Osteoblast (primary cell): ENCODE measurements around the gene MACROD2. TPM values are rescaled to one million over a fixed set of nuclear protein-coding genes. Genes with fewer than 3 reads are reported as not detected.

Experiments
- DNase-seq: peaks from one replicate; pipeline ENCODE4 v3.0.0; 2011; ENCODE audit warnings: low spot score, mixed read lengths; ENCODE audit not compliant: insufficient read length; ENCODE audit errors: missing footprints
- H2AFZ ChIP-seq: 2 replicates; pipeline ENCODE4 v1.6.0; 2011; ENCODE audit warnings: mild to moderate bottlenecking, low read length
- H3K27ac ChIP-seq: 2 replicates; pipeline ENCODE4 v1.5.1; 2011; ENCODE audit warnings: mild to moderate bottlenecking, low read depth, low read length, moderate library complexity
- H3K27me3 ChIP-seq: 2 replicates; pipeline ENCODE4 v1.6.0; 2012; ENCODE audit warnings: mild to moderate bottlenecking, control low read depth, inconsistent platforms, low read length, moderate library complexity; ENCODE audit not compliant: insufficient read depth
- H3K36me3 ChIP-seq: 2 replicates; pipeline ENCODE4 v1.5.1; 2011; ENCODE audit warnings: mild to moderate bottlenecking, low read length, control low read depth, moderate library complexity; ENCODE audit not compliant: insufficient read depth
- H3K4me1 ChIP-seq: 2 replicates; pipeline ENCODE4 v1.5.1; 2011; ENCODE audit warnings: mild to moderate bottlenecking, low read length, control low read depth, moderate library complexity; ENCODE audit not compliant: insufficient read depth
- H3K4me2 ChIP-seq: 2 replicates; pipeline ENCODE4 v1.6.0; 2011; ENCODE audit warnings: mild to moderate bottlenecking, low read length; ENCODE audit not compliant: insufficient read depth
- H3K4me3 ChIP-seq: fragments of 200-600 bp; sonication (generic); 3 replicates; pipeline ENCODE4 v1.5.1; 2012; ENCODE audit warnings: mild to moderate bottlenecking, low read length, inconsistent platforms; ENCODE audit not compliant: insufficient read depth
- H3K79me2 ChIP-seq: 2 replicates; pipeline ENCODE4 v1.6.0; 2012; ENCODE audit warnings: mild to moderate bottlenecking, low read length, control low read depth, inconsistent platforms; ENCODE audit not compliant: insufficient read depth
- H3K9me3 ChIP-seq: 2 replicates; pipeline ENCODE4 v1.5.1; 2011; ENCODE audit warnings: low read depth, low read length, control low read depth
- H4K20me1 ChIP-seq: 2 replicates; pipeline ENCODE4 v1.6.0; 2012; ENCODE audit warnings: mild to moderate bottlenecking, low read length, control low read depth; ENCODE audit not compliant: insufficient read depth
- total RNA-seq: library from RNA; depleted of rRNA; stranded (reverse); fragments of >200 nt; gene quantifications from 2 replicates; pipeline ENCODE4 v1.2.3, GENCODE V29; 2012
- TF ChIP-seq, protein P1 (sequence below): IDR thresholded peaks from 2 replicates; pipeline ENCODE4 v1.5.1; 2011; ENCODE audit warnings: mild to moderate bottlenecking, low read depth, low read length, moderate library complexity; ENCODE audit errors: extremely low read depth

MACROD2 gene
- total RNA-seq, 1 donor, result 4.0 TPM

- Histone ChIP-seq H3K4me3 (no peak overlapping the region), H3K9me3 (no peaks in the 10 kb centered on the region), H3K36me3 (no peaks in the 10 kb centered on the region), H3K79me2 (no peaks in the 10 kb centered on the region), H2AFZ (no peak overlapping the region), H4K20me1 (no peaks in the 10 kb centered on the region), H3K27ac (no peak overlapping the region), H3K4me1 (no peaks in the 10 kb centered on the region), H3K27me3 (no peaks in the 10 kb centered on the region), H3K4me2 (no peak overlapping the region)
- DNase-seq, result no peak
- TF ChIP-seq, protein P1, sequence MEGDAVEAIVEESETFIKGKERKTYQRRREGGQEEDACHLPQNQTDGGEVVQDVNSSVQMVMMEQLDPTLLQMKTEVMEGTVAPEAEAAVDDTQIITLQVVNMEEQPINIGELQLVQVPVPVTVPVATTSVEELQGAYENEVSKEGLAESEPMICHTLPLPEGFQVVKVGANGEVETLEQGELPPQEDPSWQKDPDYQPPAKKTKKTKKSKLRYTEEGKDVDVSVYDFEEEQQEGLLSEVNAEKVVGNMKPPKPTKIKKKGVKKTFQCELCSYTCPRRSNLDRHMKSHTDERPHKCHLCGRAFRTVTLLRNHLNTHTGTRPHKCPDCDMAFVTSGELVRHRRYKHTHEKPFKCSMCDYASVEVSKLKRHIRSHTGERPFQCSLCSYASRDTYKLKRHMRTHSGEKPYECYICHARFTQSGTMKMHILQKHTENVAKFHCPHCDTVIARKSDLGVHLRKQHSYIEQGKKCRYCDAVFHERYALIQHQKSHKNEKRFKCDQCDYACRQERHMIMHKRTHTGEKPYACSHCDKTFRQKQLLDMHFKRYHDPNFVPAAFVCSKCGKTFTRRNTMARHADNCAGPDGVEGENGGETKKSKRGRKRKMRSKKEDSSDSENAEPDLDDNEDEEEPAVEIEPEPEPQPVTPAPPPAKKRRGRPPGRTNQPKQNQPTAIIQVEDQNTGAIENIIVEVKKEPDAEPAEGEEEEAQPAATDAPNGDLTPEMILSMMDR, result no peak
Observed at GRCh38 chr20:15100506-15101160, 1105.3 kb downstream of the MACROD2 start.

DNA sequence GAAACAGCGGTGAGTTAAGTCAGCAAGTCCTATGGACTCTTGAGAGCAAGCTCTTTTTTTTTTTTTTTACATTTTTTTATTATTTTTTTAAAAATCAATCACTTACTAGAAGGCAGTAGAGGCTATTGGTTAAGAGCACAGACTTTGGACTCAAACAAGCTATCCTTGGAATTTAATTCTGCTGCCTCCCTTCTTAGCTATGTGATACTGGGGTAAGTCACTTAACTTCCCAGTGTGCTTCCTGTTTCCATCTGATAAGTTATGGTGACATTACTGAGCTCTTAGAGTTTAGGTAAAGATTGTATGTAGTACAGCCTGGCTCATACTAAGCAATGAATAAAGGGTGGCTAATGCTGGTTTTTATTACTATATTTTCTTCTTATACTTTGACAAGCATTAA, 1112.6 kb downstream of the MACROD2 start:
- Histone ChIP-seq H3K36me3 (no peaks in the 10 kb centered on the region), H3K4me1 (no peaks in the 10 kb centered on the region), H3K4me3 (no peak overlapping the region), H3K79me2 (no peaks in the 10 kb centered on the region), H3K27ac (no peak overlapping the region), H3K27me3 (no peaks in the 10 kb centered on the region), H3K9me3 (peaks cover 2% of the 10 kb centered on the region), H4K20me1 (no peaks in the 10 kb centered on the region), H2AFZ (no peak overlapping the region), H3K4me2 (no peak overlapping the region)
- DNase-seq, result no peak
- TF ChIP-seq, protein P1, result no peak

DNA sequence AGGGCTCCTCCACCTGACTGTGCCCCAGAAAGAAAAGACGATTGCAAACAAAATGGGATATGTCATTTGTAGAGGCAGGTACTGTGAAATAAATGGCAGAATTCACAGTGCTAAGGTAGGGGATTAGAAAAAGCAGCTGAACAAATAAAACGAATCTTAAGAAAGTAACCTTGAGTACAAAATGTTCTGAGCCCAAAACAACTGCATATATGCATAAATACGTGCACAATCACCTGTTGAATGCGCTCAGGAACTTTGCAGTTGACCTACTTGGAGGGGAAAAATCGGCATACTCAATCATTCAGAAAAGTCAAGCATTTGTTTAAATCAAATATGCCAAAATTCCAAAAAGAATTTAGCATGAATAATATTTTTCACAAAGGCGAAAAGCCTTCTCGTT, 1114.2 kb downstream of the MACROD2 start:
- no peak for DNase-seq
- Histone ChIP-seq H3K4me1 (no peaks in the 10 kb centered on the region), H3K36me3 (no peaks in the 10 kb centered on the region), H3K27me3 (no peaks in the 10 kb centered on the region), H3K4me2 (no peak overlapping the region), H2AFZ (no peak overlapping the region), H4K20me1 (no peaks in the 10 kb centered on the region), H3K27ac (no peak overlapping the region), H3K9me3 (peaks cover 5% of the 10 kb centered on the region), H3K4me3 (no peak overlapping the region), H3K79me2 (no peaks in the 10 kb centered on the region)
- TF ChIP-seq, protein P1, result no peak

- TF ChIP-seq, protein P1, result no peak
- Histone ChIP-seq H3K79me2 (no peaks in the 10 kb centered on the region), H3K4me1 (no peaks in the 10 kb centered on the region), H3K27me3 (no peaks in the 10 kb centered on the region), H2AFZ (no peak overlapping the region), H3K4me3 (no peak overlapping the region), H4K20me1 (no peaks in the 10 kb centered on the region), H3K36me3 (no peaks in the 10 kb centered on the region), H3K9me3 (peaks cover 5% of the 10 kb centered on the region), H3K27ac (no peak overlapping the region), H3K4me2 (no peak overlapping the region)
- DNase-seq, result no peak
Observed at GRCh38 chr20:15111654-15112053, 1116.3 kb downstream of the MACROD2 start.
